Posterior cingulate gyrus (tissue), 11 donors: ENCODE measurements around the gene OTOF.

Source experiments
- DNase-seq, 10 donors: peaks; one replicate each; pipeline versions ENCODE4 v3.0.0 to v3.0.0-alpha.2; 2020 to 2021; ENCODE audit warnings: mixed read lengths in 3 of 10
- intact Hi-C: fragments of 100-400 bp; cut with DNase I; formaldehyde crosslinking; loops from one replicate; pipeline ENCODE4 v1.15.1; 2023

The OTOF gene

DNA sequence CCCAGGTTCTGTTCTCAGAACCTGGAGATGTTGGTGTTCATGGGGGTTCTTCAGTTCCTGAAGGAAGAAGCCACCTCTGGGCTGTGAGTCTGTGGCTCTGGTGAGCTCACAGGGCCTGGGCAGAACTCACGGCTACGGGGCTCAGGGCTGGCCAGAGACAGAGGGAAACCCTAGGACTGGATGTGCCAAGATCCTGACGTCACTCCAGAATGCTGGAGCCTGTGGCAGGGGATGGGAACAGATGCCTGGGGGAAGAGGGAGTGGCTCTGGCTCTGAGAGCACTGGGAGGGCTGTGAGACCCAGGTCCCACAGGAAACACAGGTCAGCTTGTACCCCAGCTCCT, at the start of gene OTOF:
Gene OTOF, minus strand, starts transcription at position 214 of the 343 bp plus-strand sequence.
- intact Hi-C loops: no loop called here
- peak in 1 of 10 donors; percentile 66 for DNase-seq

DNA sequence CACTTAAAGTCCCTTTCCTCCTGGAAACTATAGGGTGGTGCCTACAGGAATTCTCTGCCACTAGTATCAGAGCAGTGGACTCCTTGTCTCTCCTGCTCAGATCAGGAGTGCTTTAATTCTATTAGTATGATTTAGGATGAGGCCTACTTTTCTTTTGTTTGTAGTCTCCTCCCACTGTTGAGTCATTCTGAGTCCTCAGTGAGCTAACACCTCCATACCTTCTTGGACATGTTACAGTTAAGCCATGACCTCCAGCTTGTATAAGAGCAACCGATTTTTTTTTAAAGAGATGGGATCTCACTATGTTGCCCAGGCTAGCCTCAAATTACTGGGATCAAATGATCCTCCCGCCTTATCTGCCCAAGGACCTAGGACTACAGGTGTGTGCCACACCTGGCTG, 48.7 kb upstream of the OTOF start:
- DNase-seq: no peak
- intact Hi-C loops: no loop called here

DNA sequence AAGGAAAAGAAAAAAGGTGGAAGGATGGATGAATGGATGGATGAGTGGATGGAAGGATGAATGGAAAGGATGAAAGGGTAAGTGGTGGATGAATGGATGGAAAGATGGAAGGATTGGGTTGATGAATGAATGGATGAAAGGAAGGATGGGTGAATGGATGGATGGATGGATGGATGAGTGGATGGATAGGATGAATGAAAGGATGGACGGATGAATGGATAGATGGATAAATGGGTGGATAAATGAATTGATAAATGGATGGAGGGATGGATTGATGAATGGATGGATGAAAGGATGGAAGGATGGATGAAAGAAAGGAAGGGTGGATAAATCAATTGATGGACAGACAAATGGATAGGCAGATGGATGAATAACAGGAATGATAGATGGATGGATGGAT, 48.2 kb upstream of the OTOF start:
- DNase-seq: no peak
- intact Hi-C loops: no loop called here

DNA sequence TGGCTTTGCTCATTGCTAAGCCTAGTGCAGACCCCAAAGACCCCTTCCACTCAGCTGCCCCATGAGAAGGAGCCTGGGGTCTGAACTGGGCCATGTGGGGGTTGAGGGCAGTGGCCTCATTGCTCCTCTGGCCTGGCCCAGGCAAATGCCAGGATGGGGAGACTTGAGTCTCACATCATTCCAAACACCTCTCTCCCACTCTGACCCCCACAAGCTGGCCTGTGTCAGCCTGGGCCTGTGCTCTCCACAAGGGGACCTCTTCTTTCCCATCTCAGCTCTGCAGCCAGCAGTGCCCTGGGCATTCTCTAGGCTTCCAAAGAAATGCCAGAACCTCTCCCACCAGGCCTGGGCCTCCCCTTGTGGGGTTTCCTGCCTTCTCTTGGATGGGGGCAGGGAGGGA, 45.8 kb upstream of the OTOF start:
- DNase-seq: no peak
- intact Hi-C loops: no loop called here

DNA sequence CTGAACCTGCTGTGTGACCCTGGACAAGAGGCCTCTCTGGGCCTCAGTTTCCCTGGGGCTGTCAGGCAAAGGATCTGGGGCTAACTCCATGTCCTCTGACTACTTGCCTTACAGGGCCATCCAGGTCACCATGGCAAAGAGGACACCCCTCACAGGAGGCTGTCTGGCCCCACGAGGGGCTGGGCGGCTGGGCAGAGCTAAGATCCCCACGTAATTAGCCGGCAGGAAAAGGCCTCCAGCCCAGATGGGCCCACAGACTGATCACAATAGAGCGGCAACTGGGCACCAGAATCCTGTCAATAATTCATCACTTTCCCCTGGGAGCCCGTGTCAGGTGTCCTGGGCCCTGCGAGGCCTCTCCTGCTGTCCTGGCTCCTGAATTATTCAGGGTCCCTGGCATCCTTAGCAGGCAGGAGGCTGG, 44.8 kb upstream of the OTOF start:
- peak in 1 of 10 donors; percentile 57 for DNase-seq
- intact Hi-C loops: no loop called here

DNA sequence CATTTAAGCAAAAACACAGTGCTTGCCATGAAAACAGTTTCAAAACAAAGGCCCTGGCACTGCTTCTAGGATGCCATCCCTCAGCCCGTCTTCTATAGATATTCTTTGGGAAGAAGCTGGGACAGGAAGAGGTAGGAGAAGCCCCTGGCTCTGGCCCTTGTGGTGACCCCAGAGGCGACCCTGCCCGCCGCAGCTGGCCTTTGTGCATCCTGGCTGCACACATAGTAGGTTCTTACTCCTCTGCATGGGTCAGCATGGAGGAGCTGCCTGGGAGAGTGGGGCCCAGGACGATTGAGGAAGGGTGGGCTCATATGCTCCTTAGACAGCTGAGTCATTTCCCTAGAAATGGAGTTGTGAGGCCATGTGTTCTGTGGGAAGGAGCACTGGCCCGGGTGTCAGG, 44.4 kb upstream of the OTOF start:
- DNase-seq: peak in 1 of 10 donors; percentile 47
- intact Hi-C loops: no loop called here

DNA sequence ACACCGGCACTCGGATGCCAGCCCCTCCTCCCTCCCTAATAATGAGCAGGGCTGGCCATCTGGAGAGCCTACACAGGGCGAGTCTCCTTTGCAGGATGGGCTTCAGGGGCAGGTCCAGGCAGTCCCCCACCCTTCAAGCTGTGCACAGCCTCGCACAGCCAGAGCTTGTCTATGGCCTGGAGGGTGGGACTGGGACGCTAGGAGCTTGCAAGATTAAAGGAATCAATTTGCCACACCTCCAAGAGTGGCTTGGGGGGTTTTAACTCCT, 43.9 kb upstream of the OTOF start:
- intact Hi-C loops: no loop called here
- no peak for DNase-seq

DNA sequence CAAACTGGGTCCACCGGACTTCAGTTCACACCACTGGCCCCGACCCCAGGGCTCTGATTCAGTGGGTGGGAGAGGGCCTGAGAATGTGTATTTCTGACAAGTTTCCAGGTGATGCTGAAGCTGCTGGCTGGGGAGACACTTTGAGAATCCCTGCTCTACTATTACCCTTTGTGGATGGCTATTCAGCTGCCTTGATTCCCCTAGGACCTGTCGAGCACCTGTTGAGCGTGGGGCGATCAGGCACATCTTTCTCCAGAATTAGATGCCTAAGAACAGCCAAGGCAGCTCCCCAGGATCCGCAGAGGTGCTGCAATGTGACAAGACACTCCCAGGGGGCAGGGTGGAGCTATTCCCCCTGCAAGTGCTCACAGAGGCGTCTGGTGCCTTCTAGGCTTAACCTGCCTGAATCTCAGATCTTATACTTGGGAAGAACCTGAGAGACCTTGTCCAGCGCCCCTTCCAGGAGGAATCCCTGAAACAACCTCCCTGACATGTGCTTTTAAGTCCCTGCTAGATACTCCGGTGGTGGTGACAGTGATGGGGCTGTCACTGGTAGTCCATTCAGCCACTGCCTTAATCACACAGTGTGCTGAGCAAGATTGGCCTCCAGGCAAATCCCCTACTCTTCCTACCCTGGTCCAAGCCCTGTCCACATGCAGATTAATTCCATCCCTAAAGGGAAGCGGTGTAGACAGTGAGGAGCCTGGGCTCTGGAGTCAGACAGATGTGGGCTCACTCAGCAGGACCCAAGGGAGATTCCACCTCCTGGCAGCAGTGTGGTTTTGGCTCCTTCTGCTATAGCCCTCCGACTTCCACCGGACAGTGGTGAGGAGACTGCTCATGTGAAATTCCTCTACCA, 43.4 kb upstream of the OTOF start:
- DNase-seq: peak in 1 of 10 donors; percentile 54
- intact Hi-C loops: no loop called here

DNA sequence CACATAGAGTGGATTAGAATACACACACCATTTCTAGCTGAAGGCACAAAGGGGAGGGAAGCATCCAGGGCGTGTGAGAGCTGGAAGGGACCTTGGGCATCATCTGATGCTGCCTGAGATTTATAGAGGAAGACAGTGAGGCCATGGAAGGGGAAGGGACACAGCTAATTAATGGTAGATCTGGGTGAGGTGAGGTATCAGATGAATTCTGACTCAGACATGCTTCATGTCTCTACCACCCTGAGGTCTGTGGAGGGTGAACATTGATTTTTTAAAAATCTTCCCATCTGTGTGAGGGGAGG, 42.2 kb upstream of the OTOF start:
- intact Hi-C loops: no loop called here
- peak in 1 of 10 donors; percentile 3 for DNase-seq

DNA sequence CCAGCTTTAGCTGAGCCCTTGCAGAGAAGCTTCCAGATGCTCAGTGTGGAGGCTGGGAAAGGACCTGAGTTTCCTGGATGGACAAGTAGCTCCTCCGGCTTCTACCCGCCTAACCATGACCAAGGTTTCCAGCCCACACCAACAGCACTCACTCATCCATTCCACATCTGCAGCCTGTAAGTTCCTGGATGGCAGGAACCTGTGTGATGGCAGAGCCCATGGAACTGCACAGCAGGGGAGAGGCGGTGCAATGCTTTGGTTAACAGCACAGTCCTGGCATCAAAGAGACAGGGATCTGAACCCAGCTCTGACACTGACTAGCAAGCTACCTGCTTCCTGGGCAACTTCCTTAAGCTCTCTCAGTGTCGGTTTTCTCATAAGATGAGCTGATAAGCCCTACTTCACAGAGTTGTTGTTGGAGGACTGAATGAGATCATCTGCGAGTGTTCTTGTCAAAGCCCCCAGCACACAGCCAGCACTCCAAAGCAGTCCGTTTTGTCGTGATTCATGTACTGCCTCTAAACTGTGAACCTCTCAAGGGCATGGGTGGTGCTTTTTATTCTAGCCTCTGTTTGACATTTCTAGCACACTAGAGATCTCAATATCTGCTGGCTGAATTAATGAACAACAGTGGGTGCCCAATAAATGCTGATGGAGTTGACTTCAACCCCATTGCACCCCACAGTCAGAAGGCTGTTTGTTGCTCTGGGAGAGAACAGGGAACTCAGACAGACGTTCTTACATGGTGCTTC, 41.6 kb upstream of the OTOF start:
- intact Hi-C loops: no loop called here
- peak in 1 of 10 donors; percentile 26 for DNase-seq

DNA sequence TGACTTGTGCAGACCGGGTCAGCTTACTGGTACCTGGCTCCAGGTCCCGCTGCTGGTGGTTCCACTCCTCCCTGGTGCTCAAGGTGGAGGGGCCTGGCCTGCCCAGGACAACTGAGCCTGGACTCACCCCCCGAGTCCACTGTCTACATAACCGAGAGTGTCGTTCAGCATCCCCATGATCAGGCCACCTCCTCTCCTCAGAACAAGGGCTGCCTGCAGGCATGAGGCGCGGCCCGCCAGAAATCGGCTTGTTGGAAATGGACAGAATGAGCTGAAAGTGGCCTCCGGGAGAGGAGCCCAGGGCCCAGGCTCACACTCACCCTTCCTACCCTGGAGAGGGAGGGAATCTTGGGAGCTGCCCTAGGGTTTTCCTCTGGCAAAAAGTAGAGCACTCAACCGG, 38.9 kb upstream of the OTOF start:
- peak in 1 of 10 donors; percentile 74 for DNase-seq
- intact Hi-C loops: no loop called here

DNA sequence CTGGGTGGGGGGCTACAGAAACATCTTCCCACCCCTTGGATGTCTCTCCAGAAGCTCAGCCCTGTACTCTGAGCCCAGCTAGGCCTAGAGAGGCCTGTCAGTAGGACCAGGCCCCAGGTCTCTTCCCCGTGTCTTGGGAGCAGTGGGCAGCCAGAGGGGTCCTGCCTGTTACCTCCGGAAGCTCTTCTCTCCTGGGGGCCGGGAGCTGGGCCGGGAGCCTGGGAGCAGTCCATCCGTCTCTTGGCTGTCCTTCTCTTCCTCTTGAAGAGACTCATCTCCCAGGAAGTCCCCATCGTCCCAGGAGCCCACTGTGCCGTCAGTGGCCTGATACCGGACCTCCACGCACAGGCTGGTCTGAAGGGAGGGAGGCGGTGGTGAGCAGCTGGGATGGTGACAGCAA, 38.3 kb upstream of the OTOF start:
- peak in 1 of 10 donors; percentile 63 for DNase-seq
- intact Hi-C loops: no loop called here

DNA sequence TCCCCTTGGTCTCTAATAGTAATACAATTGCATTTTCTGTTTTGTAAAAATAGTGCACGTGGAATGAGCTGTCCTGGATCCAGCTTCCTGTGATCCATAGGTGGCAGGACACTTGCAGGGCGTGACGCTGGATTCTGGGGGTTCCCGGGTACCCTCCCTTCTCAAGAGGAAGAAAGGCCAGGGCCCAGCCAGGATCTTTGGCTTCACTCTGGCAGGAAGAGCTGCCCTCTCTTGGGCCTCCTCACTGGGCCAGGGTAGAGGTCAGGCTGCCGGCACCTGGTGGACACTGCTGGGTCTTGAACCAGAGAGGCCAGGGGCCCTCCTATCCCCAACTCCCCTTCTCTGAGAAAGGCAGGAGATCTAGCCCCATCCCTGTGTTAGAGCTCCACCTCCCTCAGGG, 37.8 kb upstream of the OTOF start:
- DNase-seq: peak in 1 of 10 donors; percentile 78
- intact Hi-C loops: no loop called here

DNA sequence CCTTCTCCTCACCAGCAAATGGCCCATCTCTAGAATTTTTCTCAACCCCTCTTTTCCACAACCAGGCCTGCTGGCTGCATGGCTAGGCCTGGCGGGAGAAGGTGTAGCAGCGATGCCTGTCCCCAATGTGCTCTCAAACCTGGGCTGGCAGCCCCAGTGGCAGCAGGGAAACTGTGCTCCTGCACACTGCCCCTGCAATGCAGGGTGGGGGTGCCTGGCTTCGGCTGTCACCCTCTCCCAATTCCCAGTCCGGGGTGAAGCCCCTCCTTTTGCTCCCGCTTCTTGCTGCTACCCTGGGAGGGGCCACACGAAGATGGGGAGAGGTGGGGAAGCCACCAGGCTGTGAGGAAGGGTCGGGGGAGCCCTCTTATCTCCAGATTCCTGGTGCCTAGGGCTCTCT, 36.1 kb upstream of the OTOF start:
- peak in 1 of 10 donors; percentile 65 for DNase-seq

DNA sequence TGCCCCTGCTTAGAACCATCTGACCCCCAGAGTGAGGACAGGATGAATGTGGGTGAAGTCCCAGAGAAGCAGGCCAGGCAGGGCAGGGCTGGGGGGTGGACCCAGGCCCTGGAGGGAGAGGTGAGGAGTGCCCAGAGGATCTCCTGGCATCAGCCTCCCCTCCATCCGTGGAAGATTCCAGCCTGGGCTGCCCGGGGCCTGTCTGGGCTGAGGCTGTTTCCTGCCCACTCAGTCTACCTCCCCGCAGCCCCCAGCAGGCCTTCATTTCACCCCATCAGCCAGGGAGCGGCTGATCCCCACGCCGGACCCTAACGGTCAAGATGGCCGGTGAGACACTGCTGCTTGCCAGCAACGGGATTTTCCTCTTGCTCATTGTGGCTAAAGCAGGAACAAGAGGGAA, 35.3 kb upstream of the OTOF start:
- intact Hi-C loops: no loop called here
- DNase-seq: peak in 1 of 10 donors; percentile 76

More for the DNA sequence above, 36.1 kb upstream of the OTOF start:
- intact Hi-C loops: no loop called here

DNA sequence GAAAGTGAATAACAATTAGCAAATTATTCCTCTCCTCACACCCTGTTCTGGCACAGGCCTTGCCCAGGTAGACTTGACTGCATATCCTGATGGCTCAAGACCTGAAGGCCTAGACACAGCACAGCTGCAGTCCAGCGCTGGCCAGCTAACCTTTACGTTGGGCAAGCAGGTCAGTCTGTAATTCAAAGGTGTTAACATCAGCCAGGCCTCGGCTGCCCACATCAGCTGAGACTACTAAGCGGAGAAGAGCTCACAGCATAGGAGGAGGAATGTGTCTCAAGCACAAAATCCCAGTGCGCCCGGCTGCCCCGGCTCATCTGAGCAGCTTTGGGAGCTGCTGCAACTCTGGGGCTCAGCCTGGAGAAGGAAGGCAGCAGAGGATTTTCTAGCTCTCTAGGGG, 33.5 kb upstream of the OTOF start:
- intact Hi-C loops: no loop called here
- peak in 2 of 10 donors; percentile 29 to 60 for DNase-seq

DNA sequence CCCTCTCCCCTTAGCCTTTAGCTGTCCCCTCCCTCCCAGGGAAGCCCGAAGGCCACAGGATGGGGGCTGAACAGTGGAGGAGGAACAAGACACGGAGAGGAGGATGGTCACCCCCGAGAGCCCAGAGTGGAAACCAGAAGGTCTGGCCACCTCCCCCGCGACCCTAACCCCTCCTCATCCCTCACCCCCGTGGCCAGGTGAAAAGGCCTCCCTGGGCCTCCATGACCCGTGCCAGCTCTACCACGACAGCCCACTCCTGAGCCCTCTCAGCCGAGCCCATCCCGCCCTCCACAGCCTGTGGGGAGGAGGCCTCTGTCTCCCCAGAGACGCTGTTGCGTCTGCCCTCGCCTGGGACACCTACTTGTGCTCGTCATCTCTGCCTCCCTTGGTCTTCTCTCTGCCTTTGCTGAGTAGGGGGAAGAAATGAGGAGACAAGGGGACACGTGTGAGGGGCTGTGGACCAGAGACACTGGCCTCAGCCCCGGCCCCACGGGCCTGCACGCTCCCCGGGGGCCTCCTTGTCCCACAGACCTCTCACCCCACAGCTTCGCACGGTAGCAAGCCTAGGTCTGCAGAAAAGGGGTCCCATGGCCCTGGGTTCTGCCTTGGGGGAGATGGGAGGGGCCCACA, 32.5 kb upstream of the OTOF start:
- intact Hi-C loops: no loop called here
- peak in 2 of 10 donors; percentile 62 to 79 for DNase-seq

DNA sequence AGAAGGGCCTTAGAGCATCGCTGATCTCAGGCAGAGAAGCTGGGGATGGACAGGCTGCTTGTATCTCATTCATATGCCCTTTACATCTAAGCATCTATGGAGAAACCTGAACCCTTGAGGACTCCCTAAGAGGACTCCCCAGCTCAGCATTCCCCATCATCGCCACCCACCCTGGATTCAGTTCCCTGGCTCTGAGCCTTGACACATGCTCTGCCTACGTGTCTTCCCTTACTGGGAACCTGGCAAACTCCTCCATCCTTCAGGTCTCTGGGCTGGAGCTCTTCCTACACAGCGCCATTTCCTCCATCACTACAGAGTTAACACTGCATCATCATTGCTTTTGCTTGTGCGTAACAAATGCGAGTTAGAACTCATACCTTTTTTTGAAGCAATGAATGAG, 31.2 kb upstream of the OTOF start:
- intact Hi-C loops: loop anchor here (10.0 kb wide), 1 partner anchor 236 kb away; no protein-coding TSS in a partner anchor
- DNase-seq: peak in 2 of 10 donors; percentile 54 to 66

DNA sequence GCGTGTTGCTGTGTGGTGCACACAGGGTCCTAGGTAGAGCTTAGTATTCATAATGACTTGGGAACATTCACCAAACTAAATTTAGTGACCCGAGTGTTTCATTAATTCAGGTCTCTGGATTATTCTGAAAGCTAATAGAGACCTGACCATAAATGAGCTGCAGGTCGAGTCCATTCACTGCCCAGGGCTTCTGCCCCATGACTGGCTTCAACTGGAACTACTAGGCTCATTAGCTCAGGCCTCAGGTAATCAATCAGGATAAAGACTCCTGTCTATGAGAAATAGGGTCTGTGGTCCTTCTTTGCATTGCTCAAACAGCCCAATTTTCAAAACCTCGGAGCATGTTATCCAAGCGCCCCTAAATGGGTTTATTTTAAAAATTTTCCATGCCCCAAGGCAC, 30.0 kb upstream of the OTOF start:
- DNase-seq: peak in 1 of 10 donors; percentile 5
- intact Hi-C loops: loop anchor here (10.0 kb wide), 1 partner anchor 237 kb away; no protein-coding TSS in a partner anchor

DNA sequence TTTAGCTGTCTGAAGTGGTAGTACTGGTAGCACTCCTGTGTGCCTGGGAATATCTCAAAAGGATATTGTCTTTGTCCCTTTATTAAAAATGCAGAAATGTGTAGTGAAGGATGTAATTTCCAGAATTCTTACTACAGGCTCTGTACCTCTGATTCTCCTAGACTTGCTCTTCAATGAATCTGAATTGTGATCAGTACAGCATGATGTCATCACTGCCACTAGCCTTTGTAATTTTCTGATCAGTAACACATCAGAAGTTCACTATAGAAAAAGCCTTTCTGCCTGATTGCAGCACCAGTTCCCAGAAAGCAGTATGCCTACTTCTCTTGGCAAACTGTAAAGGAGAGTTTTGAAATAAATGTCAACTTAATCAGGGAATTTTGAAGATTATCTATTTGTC, 29.2 kb upstream of the OTOF start:
- intact Hi-C loops: loop anchor here (10.0 kb wide), 1 partner anchor 238 kb away; no protein-coding TSS in a partner anchor
- DNase-seq: no peak

DNA sequence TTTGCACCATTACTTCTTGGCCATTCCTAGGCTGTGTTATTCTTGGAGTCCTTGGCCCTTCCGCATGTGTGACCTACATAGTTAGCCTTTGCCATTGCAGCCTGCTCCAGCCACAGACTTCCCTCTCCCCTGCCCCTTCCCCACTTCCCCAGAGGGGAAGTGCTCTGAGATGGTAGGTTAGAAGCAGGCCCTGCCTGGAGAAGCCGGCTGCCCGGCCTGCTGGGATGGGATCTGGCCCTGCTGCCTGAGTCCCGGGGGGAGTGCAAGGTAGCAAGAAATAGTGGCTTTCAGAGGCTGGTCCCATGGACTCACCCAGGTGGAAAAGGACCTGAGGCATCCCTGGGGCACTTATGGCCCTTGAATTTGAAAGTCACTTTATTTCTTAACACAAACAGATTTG, 28.4 kb upstream of the OTOF start:
- DNase-seq: peak in 2 of 10 donors; percentile 62 to 79

More for the DNA sequence above, 28.4 kb upstream of the OTOF start:
- intact Hi-C loops: loop anchor here (10.0 kb wide), 1 partner anchor 239 kb away; no protein-coding TSS in a partner anchor
